SK-N-MC (cell line): ENCODE data around the gene IRF5.

Source experiments
- EZH2 ChIP-seq: fragments of 200-600 bp; sonication (generic); IDR thresholded peaks from one replicate; pipeline ENCODE4 v1.6.1; 2017; ENCODE audit warnings: antibody characterized with exemption
- POLR2AphosphoS5 ChIP-seq: IDR thresholded peaks from 2 replicates; pipeline ENCODE4 v1.6.1; 2012; ENCODE audit warnings: mild to moderate bottlenecking, low read depth, low read length, borderline replicate concordance

GRCh38 chr7:128891110-128891941 is 46.4 kb upstream of the IRF5 start:
- TF ChIP-seq POLR2AphosphoS5 = no peak
- TF ChIP-seq EZH2 = no peak
